H1 (cell line): ENCODE results near the gene ENO2. TPM values are rescaled to one million over a fixed set of nuclear protein-coding genes. Genes with fewer than 3 reads are reported as not detected.

Source experiments
- CREB1 ChIP-seq: IDR thresholded peaks from 2 replicates; pipeline ENCODE4 v1.6.1; 2012; ENCODE audit warnings: inconsistent platforms
- E2F6 ChIP-seq: IDR thresholded peaks from 2 replicates; pipeline ENCODE4 v1.6.1; 2012; ENCODE audit warnings: inconsistent platforms
- EGR1 ChIP-seq: IDR thresholded peaks from 2 replicates; pipeline ENCODE4 v1.6.1; 2011; ENCODE audit warnings: low read depth, low read length, borderline replicate concordance
- EP300 ChIP-seq, 2 experiments: IDR thresholded peaks; 1 replicate in 1 of 2; 2 replicates in 1 of 2; pipeline ENCODE4 v1.6.1; 2011 to 2012; ENCODE audit warnings: low read depth in 2 of 2, low read length in 2 of 2, mild to moderate bottlenecking in 2 of 2, borderline replicate concordance in 1 of 2, inconsistent platforms in 1 of 2, moderate library complexity in 1 of 2
- GABPA ChIP-seq: IDR thresholded peaks from 2 replicates; pipeline ENCODE4 v1.6.1; 2011; ENCODE audit warnings: mild to moderate bottlenecking, low read length, moderate library complexity, borderline replicate concordance; ENCODE audit not compliant: insufficient read depth
- KDM1A ChIP-seq: fragments of 200-600, 300-600 bp; sonication (generic); IDR thresholded peaks from 2 replicates; pipeline ENCODE4 v1.7.1; 2016; ENCODE audit warnings: mild to moderate bottlenecking, low read length, borderline replicate concordance
- KDM4A ChIP-seq: IDR thresholded peaks from one replicate; pipeline ENCODE4 v1.7.1; 2012; ENCODE audit warnings: low read depth, mild to moderate bottlenecking, moderate library complexity, low read length, inconsistent platforms; ENCODE audit not compliant: severe bottlenecking
- POLR2AphosphoS5 ChIP-seq: IDR thresholded peaks from 2 replicates; pipeline ENCODE4 v1.6.1; 2011; ENCODE audit warnings: low read depth, low read length
- RAD21 ChIP-seq, 2 experiments: IDR thresholded peaks in 1 of 2; conservative IDR thresholded peaks in 1 of 2; 2 replicates each; pipeline ENCODE4 v1.6.1; 2011; ENCODE audit warnings: low read depth in 2 of 2, low read length in 2 of 2, improper control_type of control experiment in 1 of 2, inconsistent platforms in 1 of 2, mild to moderate bottlenecking in 1 of 2, moderate library complexity in 1 of 2
- RXRA ChIP-seq: IDR thresholded peaks from 2 replicates; pipeline ENCODE4 v1.6.1; 2011; ENCODE audit warnings: low read depth, mild to moderate bottlenecking, low read length, moderate library complexity; ENCODE audit not compliant: insufficient read depth
- SIN3A ChIP-seq, 2 experiments: IDR thresholded peaks in 1 of 2; conservative IDR thresholded peaks in 1 of 2; 2 replicates each; pipeline ENCODE4 v1.6.1; 2011 to 2012; ENCODE audit warnings: low read length in 2 of 2, improper control_type of control experiment in 1 of 2, low read depth in 1 of 2, mild to moderate bottlenecking in 1 of 2
- SP2 ChIP-seq: IDR thresholded peaks from 2 replicates; pipeline ENCODE4 v1.6.1; 2012; ENCODE audit warnings: mild to moderate bottlenecking, low read length, inconsistent platforms
- TAF7 ChIP-seq: optimal IDR thresholded peaks from 2 replicates; pipeline ENCODE3; 2011; ENCODE audit warnings: low read depth, mild to moderate bottlenecking, inconsistent platforms, low read length, moderate library complexity, borderline replicate concordance
- polyA plus RNA-seq, 7 experiments: library from polyadenylated mRNA; depleted of rRNA in 3 of 7; stranded (reverse) in 5 of 7; unstranded in 2 of 7; fragments of >200 nt in 5 of 7; fragments of 200-250 nt in 2 of 7; gene quantifications; 1 replicate in 5 of 7; 2 replicates in 1 of 7; 4 replicates in 1 of 7; pipeline versions ENCODE4 v1.2.1 to v1.2.3, GENCODE V29; 2011 to 2013; ENCODE audit warnings: missing spikeins in 2 of 7, mixed read lengths in 2 of 7
- total RNA-seq: library from RNA; stranded (reverse); fragmentation: NEBNext Ultra II Directional; extraction: Animal tissue kit (Norgen Biotek cat#: 25700); gene quantifications from 2 replicates; pipeline ENCODE4 v1.2.1, GENCODE V29; 2021
- TF ChIP-seq, protein P1 (sequence below), 3 experiments: IDR thresholded peaks; 1 replicate in 2 of 3; 2 replicates in 1 of 3; pipeline versions ENCODE4 v1.5.1 to v1.6.1; 2011; ENCODE audit warnings: low read length in 3 of 3, mild to moderate bottlenecking in 3 of 3, inconsistent platforms in 2 of 3, low read depth in 1 of 3, moderate library complexity in 1 of 3; ENCODE audit not compliant: insufficient read depth in 1 of 3; ENCODE audit errors: control extremely low read depth in 1 of 3
- TF ChIP-seq, protein P2 (sequence below): IDR thresholded peaks from 2 replicates; pipeline ENCODE4 v1.6.1; 2012; ENCODE audit warnings: inconsistent platforms

Gene ENO2
- total and polyA plus RNA-seq, 2 of the 8 experiments (the other 6 are each of a cell fraction or from before 2014, with no cell fraction given), result 92.4 to 102 TPM

- TF ChIP-seq GABPA, result peak; percentile 71; the same call in 1 of the 2 replicates
- peak; percentile 83 to 89 for TF ChIP-seq RAD21 (IDR thresholded peaks at IDR 0.05 in 1 of 2, conservative IDR thresholded peaks at IDR 0.05 in 1 of 2; ENCODE audit: low read depth in 2 of 2, low read length in 2 of 2)
- peak; percentile 69; the same call in 1 of the 2 replicates for TF ChIP-seq E2F6
- TF ChIP-seq EGR1, result peak; percentile 46; the same call in 1 of the 2 replicates
- TF ChIP-seq RXRA, result no peak
- TF ChIP-seq EP300 (IDR thresholded peaks at IDR 0.05; ENCODE audit: borderline replicate concordance in 1 of 2, low read depth in 2 of 2, low read length in 2 of 2), result peak in 1 of 2 experiments; percentile 42; a peak in 1 of 3 replicates
- peak; percentile 46; the same call in 1 of the 2 replicates for TF ChIP-seq CREB1
- TF ChIP-seq SIN3A (conservative IDR thresholded peaks at IDR 0.05 in 1 of 2, IDR thresholded peaks at IDR 0.05 in 1 of 2; ENCODE audit: low read depth in 1 of 2, low read length in 2 of 2), result peak in 1 of 2 experiments; percentile 54; a peak in 1 of 4 replicates
- TF ChIP-seq, protein P1, sequence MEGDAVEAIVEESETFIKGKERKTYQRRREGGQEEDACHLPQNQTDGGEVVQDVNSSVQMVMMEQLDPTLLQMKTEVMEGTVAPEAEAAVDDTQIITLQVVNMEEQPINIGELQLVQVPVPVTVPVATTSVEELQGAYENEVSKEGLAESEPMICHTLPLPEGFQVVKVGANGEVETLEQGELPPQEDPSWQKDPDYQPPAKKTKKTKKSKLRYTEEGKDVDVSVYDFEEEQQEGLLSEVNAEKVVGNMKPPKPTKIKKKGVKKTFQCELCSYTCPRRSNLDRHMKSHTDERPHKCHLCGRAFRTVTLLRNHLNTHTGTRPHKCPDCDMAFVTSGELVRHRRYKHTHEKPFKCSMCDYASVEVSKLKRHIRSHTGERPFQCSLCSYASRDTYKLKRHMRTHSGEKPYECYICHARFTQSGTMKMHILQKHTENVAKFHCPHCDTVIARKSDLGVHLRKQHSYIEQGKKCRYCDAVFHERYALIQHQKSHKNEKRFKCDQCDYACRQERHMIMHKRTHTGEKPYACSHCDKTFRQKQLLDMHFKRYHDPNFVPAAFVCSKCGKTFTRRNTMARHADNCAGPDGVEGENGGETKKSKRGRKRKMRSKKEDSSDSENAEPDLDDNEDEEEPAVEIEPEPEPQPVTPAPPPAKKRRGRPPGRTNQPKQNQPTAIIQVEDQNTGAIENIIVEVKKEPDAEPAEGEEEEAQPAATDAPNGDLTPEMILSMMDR (IDR thresholded peaks at IDR 0.05; ENCODE audit: control extremely low read depth in 1 of 3, insufficient read depth in 1 of 3, low read depth in 1 of 3, low read length in 3 of 3), result peak in 2 of 3 experiments; percentile 91 to 98; a peak in 3 of 4 replicates
- TF ChIP-seq, protein P2, sequence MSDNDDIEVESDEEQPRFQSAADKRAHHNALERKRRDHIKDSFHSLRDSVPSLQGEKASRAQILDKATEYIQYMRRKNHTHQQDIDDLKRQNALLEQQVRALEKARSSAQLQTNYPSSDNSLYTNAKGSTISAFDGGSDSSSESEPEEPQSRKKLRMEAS, result peak; percentile 35
- TF ChIP-seq SP2, result no peak
- peak; percentile 59; the same call in 1 of the 2 replicates for TF ChIP-seq POLR2AphosphoS5
- peak; percentile 36 for TF ChIP-seq TAF7
- TF ChIP-seq KDM1A, result no peak
- TF ChIP-seq KDM4A, result peak; percentile 20
Measured at GRCh38 chr12:6944381-6945186, 30.2 kb downstream of the ENO2 start (continued).
